A673 (cell line): ENCODE data around the gene P3H3. TPM values are rescaled to one million over a fixed set of nuclear protein-coding genes. Genes with fewer than 3 reads are reported as not detected.
A peak's percentile ranks its signal among the peaks of the same experiment; 100 is the strongest.
"Not testable (repeated sequence)": the region's sequence is repeated elsewhere in the genome, so short reads cannot be mapped to it uniquely, and the experiment has no call there.

Experiments
- BruUV-seq: library from RNA; stranded (reverse); fragments of 400-500 nt; replicated peaks from 2 replicates; lab custom pipeline; 2021; lab: Mats Ljungman, UMichigan
- CTCF ChIA-PET: fragments of 300-600 bp; sonication (Branson Sonifier 250); formaldehyde crosslinking; loops from one replicate; lab custom pipeline; 2022; ENCODE audit warnings: antibody characterized with exemption; lab: Charles Lee
- POLR2A ChIA-PET: fragments of 300-600 bp; sonication (Branson Sonifier 250); formaldehyde crosslinking; loops from one replicate; lab custom pipeline; 2022; ENCODE audit warnings: antibody characterized with exemption; ENCODE audit not compliant: low non-redundant PET; lab: Charles Lee
- DNase-seq: peaks from one replicate; pipeline ENCODE4 v3.0.0-alpha.2; 2015; ENCODE audit warnings: low spot score
- H3K27ac ChIP-seq: fragments of 200-600 bp; sonication (generic); 2 replicates; pipeline ENCODE4 v1.5.1; 2016; ENCODE audit warnings: mixed run types, low read depth, mild to moderate bottlenecking, mixed read lengths, antibody characterized with exemption, low read length; ENCODE audit not compliant: poor library complexity, severe bottlenecking
- H3K27me3 ChIP-seq: fragments of 200-600 bp; sonication (generic); replicated peaks from 2 replicates; pipeline ENCODE4 v1.6.1; 2017; ENCODE audit warnings: mixed run types, low read depth, mild to moderate bottlenecking, mixed read lengths, antibody characterized with exemption, low read length; ENCODE audit not compliant: insufficient read depth, poor library complexity
- H3K36me3 ChIP-seq: fragments of 200-600 bp; sonication (generic); 2 replicates; pipeline ENCODE4 v1.6.1; 2016; ENCODE audit warnings: mixed run types, mild to moderate bottlenecking, mixed read lengths, antibody characterized with exemption, low read length; ENCODE audit not compliant: insufficient read depth, poor library complexity, severe bottlenecking
- H3K4me1 ChIP-seq: fragments of 200-600 bp; sonication (generic); 2 replicates; pipeline ENCODE4 v1.6.1; 2017; ENCODE audit warnings: mixed run types, mild to moderate bottlenecking, mixed read lengths, antibody characterized with exemption, low read length; ENCODE audit not compliant: insufficient read depth, poor library complexity, severe bottlenecking
- H3K4me3 ChIP-seq: fragments of 200-600 bp; sonication (generic); 2 replicates; pipeline ENCODE4 v1.5.1; 2016; ENCODE audit warnings: low read depth, mixed run types, mild to moderate bottlenecking, mixed read lengths, low read length; ENCODE audit not compliant: poor library complexity, severe bottlenecking
- H3K9me3 ChIP-seq: fragments of 200-600 bp; sonication (generic); 2 replicates; pipeline ENCODE4 v1.6.1; 2016; ENCODE audit warnings: mixed run types, low read depth, mild to moderate bottlenecking, mixed read lengths, antibody characterized with exemption, low read length; ENCODE audit not compliant: poor library complexity, severe bottlenecking
- EZH2 ChIP-seq: fragments of 200-600 bp; sonication (generic); IDR thresholded peaks from 2 replicates; pipeline ENCODE4 v1.6.1; 2017; ENCODE audit warnings: borderline replicate concordance, low read depth, mild to moderate bottlenecking, mixed read lengths, antibody characterized with exemption, low read length; ENCODE audit not compliant: poor library complexity, severe bottlenecking
- intact Hi-C: fragments of 100-400 bp; cut with micrococcal nuclease; formaldehyde crosslinking; loops from one replicate; pipeline ENCODE4 v1.10.0; 2022; ENCODE audit not compliant: unreplicated experiment
- total RNA-seq: library from RNA; stranded (reverse); gene quantifications from 2 replicates; pipeline ENCODE4 v1.2.3, GENCODE V29; 2021
- TF ChIP-seq, protein P1 (sequence below): fragments of 300-800, 200-600 bp; sonication (generic); conservative IDR thresholded peaks from 2 replicates; pipeline ENCODE4 v1.5.1; 2017; ENCODE audit warnings: low read depth, mild to moderate bottlenecking, antibody characterized with exemption, low read length, moderate library complexity, mixed read lengths

Gene P3H3
- total RNA-seq, 1 experiment from 2014 or later = 45.3 TPM

DNA sequence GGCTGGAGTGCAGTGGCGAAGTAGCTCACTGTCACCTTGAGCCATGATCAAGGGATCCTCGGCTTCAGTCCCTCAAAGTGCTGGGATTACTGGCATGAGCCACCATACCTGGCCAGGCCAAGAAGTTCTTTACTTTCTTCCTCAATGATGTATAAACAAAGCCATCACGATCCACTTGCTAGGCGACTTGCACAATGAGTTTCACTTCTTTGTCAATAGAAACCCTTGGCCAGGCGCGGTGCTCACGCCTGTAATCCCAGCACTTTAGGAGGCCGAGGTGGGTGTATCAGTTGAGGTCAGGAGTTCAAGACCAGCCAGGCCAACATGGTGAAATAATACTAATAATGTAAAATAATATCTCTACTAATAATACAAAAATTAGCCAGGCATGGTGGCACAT, 59.3 kb downstream of the P3H3 start:
- ChIA-PET CTCF (no interaction called here), POLR2A (no interaction called here)
- Histone ChIP-seq H3K27ac (no peak overlapping the region), H3K4me3 (no peak overlapping the region), H3K36me3 (no peaks in the 10 kb centered on the region), H3K9me3 (no peaks in the 10 kb centered on the region), H3K4me1 (peaks cover 7% of the 10 kb centered on the region), H3K27me3 (no peaks in the 10 kb centered on the region)
- intact Hi-C loops = no loop called here
- BruUV-seq = no TSS peak
- no peak for DNase-seq
- TF ChIP-seq, protein P1, sequence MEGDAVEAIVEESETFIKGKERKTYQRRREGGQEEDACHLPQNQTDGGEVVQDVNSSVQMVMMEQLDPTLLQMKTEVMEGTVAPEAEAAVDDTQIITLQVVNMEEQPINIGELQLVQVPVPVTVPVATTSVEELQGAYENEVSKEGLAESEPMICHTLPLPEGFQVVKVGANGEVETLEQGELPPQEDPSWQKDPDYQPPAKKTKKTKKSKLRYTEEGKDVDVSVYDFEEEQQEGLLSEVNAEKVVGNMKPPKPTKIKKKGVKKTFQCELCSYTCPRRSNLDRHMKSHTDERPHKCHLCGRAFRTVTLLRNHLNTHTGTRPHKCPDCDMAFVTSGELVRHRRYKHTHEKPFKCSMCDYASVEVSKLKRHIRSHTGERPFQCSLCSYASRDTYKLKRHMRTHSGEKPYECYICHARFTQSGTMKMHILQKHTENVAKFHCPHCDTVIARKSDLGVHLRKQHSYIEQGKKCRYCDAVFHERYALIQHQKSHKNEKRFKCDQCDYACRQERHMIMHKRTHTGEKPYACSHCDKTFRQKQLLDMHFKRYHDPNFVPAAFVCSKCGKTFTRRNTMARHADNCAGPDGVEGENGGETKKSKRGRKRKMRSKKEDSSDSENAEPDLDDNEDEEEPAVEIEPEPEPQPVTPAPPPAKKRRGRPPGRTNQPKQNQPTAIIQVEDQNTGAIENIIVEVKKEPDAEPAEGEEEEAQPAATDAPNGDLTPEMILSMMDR = no peak
- TF ChIP-seq EZH2 = no peak

DNA sequence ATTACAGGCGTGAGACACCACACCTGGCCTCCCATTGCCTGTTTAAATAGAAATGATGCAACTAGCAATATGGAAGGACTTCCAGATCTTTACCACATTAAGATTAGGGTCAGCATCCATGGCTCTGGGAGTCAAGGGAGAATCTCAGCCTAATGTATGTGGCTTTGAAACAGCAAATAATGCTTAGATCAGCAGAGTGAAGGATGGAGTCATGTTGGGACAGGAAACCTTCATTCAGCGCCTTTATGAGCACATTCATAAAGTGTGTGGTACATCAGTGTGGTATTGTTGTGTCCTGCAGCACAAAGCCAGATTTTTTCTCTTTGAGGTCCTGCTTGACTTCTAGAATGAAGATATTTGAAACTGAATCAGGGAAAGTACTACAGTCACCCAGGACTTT, 60.2 kb downstream of the P3H3 start:
- H3K4me3 ChIP-seq = no peak overlapping the region
- H3K36me3 ChIP-seq = no peaks in the 10 kb centered on the region
- intact Hi-C loops = no loop called here
- H3K27me3 ChIP-seq = no peaks in the 10 kb centered on the region
- H3K9me3 ChIP-seq = no peaks in the 10 kb centered on the region
- H3K27ac ChIP-seq = no peak overlapping the region
- no peak for TF ChIP-seq EZH2
- TF ChIP-seq, protein P1 = no peak
- DNase-seq = peak; percentile 38
- ChIA-PET CTCF (no interaction called here), POLR2A (no interaction called here)
- peaks cover 7% of the 10 kb centered on the region for H3K4me1 ChIP-seq
- no TSS peak for BruUV-seq

DNA sequence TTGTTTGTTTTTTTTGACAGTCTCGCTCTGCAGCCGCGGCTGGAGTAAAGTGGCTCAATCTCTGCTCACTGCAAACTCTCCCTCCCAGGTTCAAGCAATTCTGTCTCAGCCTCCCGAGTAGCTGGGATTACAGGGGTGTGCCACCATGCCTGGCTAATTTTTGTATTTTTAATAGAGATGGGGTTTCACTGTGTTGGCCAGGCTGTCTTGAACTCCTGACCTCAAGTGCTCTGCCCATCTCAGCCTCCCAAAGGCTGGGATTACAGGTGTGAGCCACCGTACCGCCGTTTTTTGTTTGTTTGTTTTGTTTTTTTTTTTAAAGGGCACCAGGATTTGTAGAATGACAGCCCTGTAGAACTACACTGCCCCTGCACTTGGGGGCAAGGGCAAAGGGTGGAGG, 60.6 kb downstream of the P3H3 start:
- POLR2A ChIA-PET, H3K27ac ChIP-seq, BruUV-seq, H3K36me3 ChIP-seq, CTCF ChIA-PET, intact Hi-C loops, H3K27me3 ChIP-seq, H3K9me3 ChIP-seq, H3K4me1 ChIP-seq, DNase-seq, H3K4me3 ChIP-seq: not testable (repeated sequence)

Other genes starting within 250 kb of the P3H3 start
- gene CHD4, start 221.0 kb upstream of the P3H3 start, total RNA-seq = 281 and 296 TPM in 2 replicates
- gene LPAR5, start 192.4 kb upstream of the P3H3 start, total RNA-seq = 0.15 and 0.17 TPM in 2 replicates
- 3.0 and 3.6 TPM in 2 replicates for gene ACRBP, start 181.0 kb upstream of the P3H3 start, total RNA-seq
- gene ING4, start 165.3 kb upstream of the P3H3 start, total RNA-seq = 21.4 and 25.5 TPM in 2 replicates
- 88.8 and 92.5 TPM in 2 replicates for gene ZNF384, start 139.0 kb upstream of the P3H3 start, total RNA-seq
- gene PIANP, start 127.6 kb upstream of the P3H3 start, total RNA-seq = 0.80 and 1.7 TPM in 2 replicates
- gene COPS7A, start 104.4 kb upstream of the P3H3 start, total RNA-seq = 67.2 and 67.7 TPM in 2 replicates
- 242 and 254 TPM in 2 replicates for gene MLF2, start 75.3 kb upstream of the P3H3 start, total RNA-seq
- 600 and 620 TPM in 2 replicates for gene PTMS, start 62.0 kb upstream of the P3H3 start, total RNA-seq
- 4.1 and 5.5 TPM in 2 replicates for gene LAG3, start 55.9 kb upstream of the P3H3 start, total RNA-seq
- gene CD4, start 38.9 kb upstream of the P3H3 start, total RNA-seq = not detected in 2 replicates
- 18.3 and 23.2 TPM in 2 replicates for gene GPR162, start 6.6 kb upstream of the P3H3 start, total RNA-seq
- 20.7 and 21.8 TPM in 2 replicates for gene GNB3, start 12.5 kb downstream of the P3H3 start, total RNA-seq
- gene CDCA3, start 22.9 kb downstream of the P3H3 start, total RNA-seq = 98.0 and 107 TPM in 2 replicates
- gene USP5, start 23.7 kb downstream of the P3H3 start, total RNA-seq = 209 and 224 TPM in 2 replicates
- 1,240 and 1,277 TPM in 2 replicates for gene TPI1, start 39.1 kb downstream of the P3H3 start, total RNA-seq
- gene SPSB2, start 44.9 kb downstream of the P3H3 start, total RNA-seq = 8.1 and 10.8 TPM in 2 replicates
- gene LRRC23, start 76.4 kb downstream of the P3H3 start, total RNA-seq = 7.7 and 13.6 TPM in 2 replicates
- gene ENO2, start 86.2 kb downstream of the P3H3 start, total RNA-seq = 138 and 155 TPM in 2 replicates
- 139 and 144 TPM in 2 replicates for gene ATN1, start 99.6 kb downstream of the P3H3 start, total RNA-seq
- not detected in 2 replicates for gene RNU7-1, start 115.4 kb downstream of the P3H3 start, total RNA-seq
- 226 and 260 TPM in 2 replicates for gene C12orf57, start 115.6 kb downstream of the P3H3 start, total RNA-seq
- 2.3 and 3.3 TPM in 2 replicates for gene PTPN6, start 122.9 kb downstream of the P3H3 start, total RNA-seq
- gene PHB2, start 142.3 kb downstream of the P3H3 start, total RNA-seq = 340 and 351 TPM in 2 replicates
- gene EMG1, start 142.5 kb downstream of the P3H3 start, total RNA-seq = 83.0 and 92.3 TPM in 2 replicates
- gene LPCAT3, start 190.1 kb downstream of the P3H3 start, total RNA-seq = 56.6 and 60.2 TPM in 2 replicates
- gene C1S, start 232.3 kb downstream of the P3H3 start, total RNA-seq = 1.9 and 3.1 TPM in 2 replicates